ENCODE measurements around the gene FAM170B. TPM values are rescaled to one million over a fixed set of nuclear protein-coding genes. Genes with fewer than 3 reads are reported as not detected.

The FAM170B gene
- total RNA-seq, 1 experiment from 2014 or later = not detected

DNA sequence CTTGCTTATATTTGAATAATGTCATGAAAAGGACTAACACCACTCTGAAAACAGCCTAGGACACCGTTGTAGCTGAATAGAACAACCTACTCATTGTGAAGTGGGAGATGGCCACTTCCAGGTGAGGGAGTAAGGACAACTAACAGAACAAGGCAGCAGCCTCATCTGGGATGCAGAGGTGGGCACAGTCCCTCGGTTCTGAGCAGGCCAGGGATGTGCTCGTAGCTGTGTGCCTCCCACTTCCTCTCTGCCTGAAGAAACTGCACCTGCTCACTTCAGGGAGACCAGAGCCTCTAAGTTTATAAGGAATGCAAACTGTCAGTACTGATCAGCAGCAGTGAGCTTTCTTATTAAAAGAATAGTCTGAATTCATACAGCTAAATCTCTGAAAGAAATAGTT lies 21.0 kb downstream of the FAM170B start:
- Histone ChIP-seq H3K27me3 (ENCODE audit: insufficient read depth, low read depth) (peaks cover 59% of the 10 kb centered on the region), H3K9me2 (ENCODE audit: insufficient read depth) (no peaks in the 10 kb centered on the region), H3K36me3 (ENCODE audit: low read depth) (no peaks in the 10 kb centered on the region), H3F3A (ENCODE audit: insufficient read depth, low read depth) (no peaks in the 10 kb centered on the region), H2AFZ (no peak overlapping the region), H3K9me3 (ENCODE audit: insufficient read depth, low read depth) (no peaks in the 10 kb centered on the region), H3K79me2 (ENCODE audit: low read depth) (no peaks in the 10 kb centered on the region), H3K4me1 (replicated peaks; ENCODE audit: insufficient read depth) (no peaks in the 10 kb centered on the region), H4K20me1 (ENCODE audit: insufficient read depth) (no peaks in the 10 kb centered on the region), H3K27ac (no peak overlapping the region), H3K4me2 (no peak overlapping the region), H3K4me3 (no peak overlapping the region)
- POLR2A ChIA-PET (ENCODE audit: unreplicated experiment) = no interaction called here
- CTCF ChIA-PET = no interaction called here
- TF ChIP-seq EZH2 (IDR thresholded peaks at IDR 0.05; ENCODE audit: low read depth) = no peak
- TF ChIP-seq, protein P1, sequence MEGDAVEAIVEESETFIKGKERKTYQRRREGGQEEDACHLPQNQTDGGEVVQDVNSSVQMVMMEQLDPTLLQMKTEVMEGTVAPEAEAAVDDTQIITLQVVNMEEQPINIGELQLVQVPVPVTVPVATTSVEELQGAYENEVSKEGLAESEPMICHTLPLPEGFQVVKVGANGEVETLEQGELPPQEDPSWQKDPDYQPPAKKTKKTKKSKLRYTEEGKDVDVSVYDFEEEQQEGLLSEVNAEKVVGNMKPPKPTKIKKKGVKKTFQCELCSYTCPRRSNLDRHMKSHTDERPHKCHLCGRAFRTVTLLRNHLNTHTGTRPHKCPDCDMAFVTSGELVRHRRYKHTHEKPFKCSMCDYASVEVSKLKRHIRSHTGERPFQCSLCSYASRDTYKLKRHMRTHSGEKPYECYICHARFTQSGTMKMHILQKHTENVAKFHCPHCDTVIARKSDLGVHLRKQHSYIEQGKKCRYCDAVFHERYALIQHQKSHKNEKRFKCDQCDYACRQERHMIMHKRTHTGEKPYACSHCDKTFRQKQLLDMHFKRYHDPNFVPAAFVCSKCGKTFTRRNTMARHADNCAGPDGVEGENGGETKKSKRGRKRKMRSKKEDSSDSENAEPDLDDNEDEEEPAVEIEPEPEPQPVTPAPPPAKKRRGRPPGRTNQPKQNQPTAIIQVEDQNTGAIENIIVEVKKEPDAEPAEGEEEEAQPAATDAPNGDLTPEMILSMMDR (conservative IDR thresholded peaks at IDR 0.05) = no peak
- DNase-seq = no peak
- no TSS peak for BruUV-seq (replicated peaks)
- intact Hi-C loops (cut with micrococcal nuclease; ENCODE audit: unreplicated experiment) = no loop called here

DNA sequence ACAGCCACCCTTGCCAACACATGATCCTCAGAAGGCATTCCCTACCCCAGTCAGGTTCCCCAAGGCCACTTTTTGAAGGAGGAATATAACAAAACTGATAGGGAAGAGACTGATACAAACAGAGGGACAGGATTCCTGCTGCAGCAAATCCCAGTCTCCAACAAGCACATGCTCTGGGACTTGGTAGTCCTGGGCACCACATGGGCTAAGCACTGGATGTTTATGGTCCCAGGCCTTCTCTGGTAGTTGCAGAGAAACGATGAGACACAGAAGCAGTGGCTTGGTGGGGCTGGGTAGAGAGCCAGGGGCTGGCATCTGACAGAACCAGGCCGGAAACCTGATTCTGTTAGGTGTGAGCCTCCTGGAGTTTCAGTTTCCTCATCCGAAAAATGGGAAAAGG lies 21.7 kb downstream of the FAM170B start:
- ChIA-PET CTCF (no interaction called here), POLR2A (ENCODE audit: unreplicated experiment) (no interaction called here)
- Histone ChIP-seq H4K20me1 (ENCODE audit: insufficient read depth) (no peaks in the 10 kb centered on the region), H3K9me2 (ENCODE audit: insufficient read depth) (no peaks in the 10 kb centered on the region), H3K4me3 (no peak overlapping the region), H3K79me2 (ENCODE audit: low read depth) (no peaks in the 10 kb centered on the region), H3K27me3 (ENCODE audit: insufficient read depth, low read depth) (peaks cover 53% of the 10 kb centered on the region), H3K9me3 (ENCODE audit: insufficient read depth, low read depth) (no peaks in the 10 kb centered on the region), H3K4me2 (no peak overlapping the region), H3F3A (ENCODE audit: insufficient read depth, low read depth) (no peaks in the 10 kb centered on the region), H3K27ac (no peak overlapping the region), H3K36me3 (ENCODE audit: low read depth) (no peaks in the 10 kb centered on the region), H3K4me1 (replicated peaks; ENCODE audit: insufficient read depth) (no peaks in the 10 kb centered on the region), H2AFZ (no peak overlapping the region)
- TF ChIP-seq, protein P1 (conservative IDR thresholded peaks at IDR 0.05) = no peak
- no peak for TF ChIP-seq EZH2 (IDR thresholded peaks at IDR 0.05; ENCODE audit: low read depth)
- no TSS peak for BruUV-seq (replicated peaks)
- peak in 1 of 2 experiments; percentile 16 for DNase-seq
- intact Hi-C loops (cut with micrococcal nuclease; ENCODE audit: unreplicated experiment) = no loop called here

DNA sequence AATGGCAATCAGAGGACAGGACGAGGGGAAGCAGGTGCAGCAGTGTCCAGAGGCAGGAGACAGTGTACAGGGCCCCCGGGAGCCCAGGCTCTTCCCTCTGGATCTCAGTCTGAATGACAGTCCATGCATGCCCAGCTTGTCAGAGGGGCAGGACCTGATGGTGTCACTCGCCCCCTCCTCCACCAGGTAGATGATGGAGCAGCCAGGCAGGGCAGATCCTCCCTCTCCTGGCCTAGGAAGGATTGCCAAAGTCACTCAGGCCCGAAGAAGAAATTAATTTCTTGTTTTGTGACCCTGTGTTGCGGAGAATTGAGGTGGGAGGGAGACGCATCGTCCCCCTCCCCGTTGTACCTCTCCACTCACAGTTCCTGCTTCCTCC lies 22.5 kb downstream of the FAM170B start:
- Histone ChIP-seq H3K9me3 (ENCODE audit: insufficient read depth, low read depth) (no peaks in the 10 kb centered on the region), H4K20me1 (ENCODE audit: insufficient read depth) (no peaks in the 10 kb centered on the region), H3F3A (ENCODE audit: insufficient read depth, low read depth) (no peaks in the 10 kb centered on the region), H3K9me2 (ENCODE audit: insufficient read depth) (no peaks in the 10 kb centered on the region), H3K4me2 (no peak overlapping the region), H3K79me2 (ENCODE audit: low read depth) (no peaks in the 10 kb centered on the region), H3K4me3 (no peak overlapping the region), H2AFZ (no peak overlapping the region), H3K36me3 (ENCODE audit: low read depth) (no peaks in the 10 kb centered on the region), H3K4me1 (replicated peaks; ENCODE audit: insufficient read depth) (no peaks in the 10 kb centered on the region), H3K27ac (no peak overlapping the region), H3K27me3 (ENCODE audit: insufficient read depth, low read depth) (peaks cover 53% of the 10 kb centered on the region)
- no TSS peak for BruUV-seq (replicated peaks)
- CTCF ChIA-PET = no interaction called here
- no peak for DNase-seq
- no peak for TF ChIP-seq EZH2 (IDR thresholded peaks at IDR 0.05; ENCODE audit: low read depth)
- TF ChIP-seq, protein P1 (conservative IDR thresholded peaks at IDR 0.05) = no peak
- intact Hi-C loops (cut with micrococcal nuclease; ENCODE audit: unreplicated experiment) = no loop called here
- POLR2A ChIA-PET (ENCODE audit: unreplicated experiment) = no interaction called here
